CD4-positive, alpha-beta T cell treated with Interleukin-17A for 1 hour (primary cell): Measurements from ENCODE around the gene SCN2B.
"Not testable (repeated sequence)": the region's sequence is repeated elsewhere in the genome, so short reads cannot be mapped to it uniquely, and the experiment has no call there.

Experiments
- DNase-seq: peaks from one replicate; pipeline ENCODE4 v3.0.0-alpha.2; 2020

SCN2B gene

DNA sequence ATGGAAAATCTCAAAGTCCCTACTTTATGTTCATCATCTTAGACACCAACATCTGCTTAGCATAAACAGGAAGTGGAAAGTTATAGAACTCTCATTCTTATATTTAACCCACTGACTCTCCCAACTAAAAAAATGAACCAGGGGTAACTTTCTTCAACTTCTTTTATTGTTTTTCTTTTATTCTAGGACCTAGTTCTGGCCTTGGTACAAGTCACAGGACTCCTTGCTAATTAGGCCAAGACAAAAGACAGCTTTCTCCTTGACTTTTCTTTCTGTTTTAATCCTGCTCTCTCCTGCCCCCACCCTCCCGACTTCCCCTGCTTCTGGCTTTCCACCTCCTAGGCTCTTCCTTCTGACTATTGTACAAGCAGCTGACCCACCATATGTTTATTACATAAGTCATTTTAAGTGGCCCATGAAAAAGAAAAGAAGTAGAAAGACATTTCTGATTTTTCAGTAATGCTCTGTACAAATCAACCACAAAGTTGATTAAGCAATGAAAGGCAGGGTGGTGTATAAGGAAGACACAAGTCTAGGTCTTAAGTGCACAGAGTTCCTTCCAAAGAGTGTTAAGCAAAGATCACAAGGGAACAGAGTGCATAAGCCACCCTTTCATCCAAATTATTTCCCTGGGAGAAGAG is 30.1 kb upstream of the SCN2B start:
- peak; percentile 25 for DNase-seq

DNA sequence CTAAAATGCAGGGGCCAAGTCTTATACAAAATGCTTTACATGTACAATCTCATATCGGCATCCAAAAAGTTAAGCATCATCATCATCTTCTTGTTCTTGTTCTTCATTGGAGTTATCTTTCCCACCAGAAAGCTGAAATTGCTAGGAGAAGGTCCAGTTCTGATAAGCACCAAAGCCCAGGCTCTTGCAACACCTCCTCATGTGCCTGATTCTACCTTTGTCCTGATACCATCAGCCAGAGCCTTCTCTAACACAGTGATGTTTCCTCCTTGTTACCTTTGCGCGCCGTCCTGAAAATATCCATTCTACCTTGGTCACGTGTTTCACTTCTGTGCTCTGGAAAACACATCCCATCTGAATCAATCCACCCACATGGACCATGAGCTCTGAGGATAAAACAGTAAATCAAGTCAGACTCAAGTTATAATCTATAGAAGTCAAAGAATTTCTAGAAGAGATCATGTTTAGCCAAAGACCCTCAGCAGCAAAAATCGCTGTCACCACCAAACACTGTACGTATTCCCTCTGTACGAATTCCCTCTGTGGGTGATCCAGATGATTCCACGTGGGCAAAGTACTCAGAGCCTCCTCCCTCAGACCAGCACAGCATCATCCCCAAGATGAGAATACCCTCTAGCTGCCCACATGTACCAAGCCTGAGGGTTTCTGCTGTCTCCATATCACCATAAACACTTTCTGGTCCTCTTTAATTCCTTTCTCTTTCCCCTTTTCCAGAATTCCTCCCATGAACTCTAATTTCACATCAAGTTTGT is 29.4 kb upstream of the SCN2B start:
- no peak for DNase-seq

DNA sequence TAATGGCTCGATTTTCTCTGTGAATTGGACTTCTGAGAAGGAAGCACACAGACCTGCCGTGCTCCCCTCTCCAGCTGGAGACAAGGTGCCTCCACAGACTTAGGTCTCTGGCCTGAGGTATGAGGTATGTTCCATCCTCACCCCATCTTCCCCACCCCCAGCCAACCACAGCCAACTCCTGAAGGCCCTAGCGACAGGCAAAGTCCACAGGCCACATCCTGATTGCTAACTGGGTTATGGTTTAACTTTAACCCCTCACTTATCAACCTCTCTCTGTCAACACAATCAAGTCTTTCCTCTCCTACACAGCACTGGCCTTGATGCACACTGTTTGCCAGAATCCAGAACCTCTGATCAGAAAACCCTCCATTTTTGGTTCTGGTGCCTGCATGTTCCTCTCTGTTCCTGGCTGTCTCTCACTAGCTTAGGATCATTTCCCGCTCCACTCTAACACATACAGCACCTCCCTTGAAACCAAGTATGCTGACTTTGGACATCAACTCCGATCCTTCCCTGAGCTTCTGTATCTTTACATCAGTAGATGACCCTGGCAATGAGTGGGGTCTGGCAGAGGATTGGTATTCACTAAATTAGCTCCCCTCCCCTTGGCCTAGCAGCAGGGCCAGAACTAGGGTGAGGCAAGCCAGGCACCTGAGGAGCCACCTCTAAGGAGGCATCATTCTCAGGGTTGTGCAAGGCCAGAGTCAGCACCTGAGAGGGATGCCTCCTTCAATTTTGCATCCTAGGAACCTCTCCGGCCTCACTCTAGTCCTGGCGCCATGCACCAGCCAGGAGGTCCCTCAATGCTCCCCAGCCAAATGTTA is 26.4 kb upstream of the SCN2B start:
- DNase-seq: peak; percentile 71

DNA sequence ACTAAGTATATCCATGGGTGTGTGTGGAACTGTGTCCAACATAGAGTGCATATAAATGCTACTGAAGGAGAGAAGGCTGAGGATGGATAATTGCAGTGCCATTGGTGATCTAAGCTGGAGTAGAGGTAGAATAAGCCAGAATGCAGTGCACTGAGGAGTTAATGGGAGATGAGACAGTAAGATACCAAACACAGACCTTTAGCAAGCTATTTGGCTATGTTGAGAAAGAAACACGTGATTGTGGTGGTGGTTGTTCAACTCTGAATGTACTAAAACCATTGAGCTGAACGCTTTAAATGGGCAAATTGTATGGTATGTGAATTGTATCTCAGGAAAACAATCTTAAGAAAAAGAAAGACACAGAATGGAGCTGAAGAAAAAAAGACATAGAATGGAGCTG is 25.5 kb upstream of the SCN2B start:
- no peak for DNase-seq

DNA sequence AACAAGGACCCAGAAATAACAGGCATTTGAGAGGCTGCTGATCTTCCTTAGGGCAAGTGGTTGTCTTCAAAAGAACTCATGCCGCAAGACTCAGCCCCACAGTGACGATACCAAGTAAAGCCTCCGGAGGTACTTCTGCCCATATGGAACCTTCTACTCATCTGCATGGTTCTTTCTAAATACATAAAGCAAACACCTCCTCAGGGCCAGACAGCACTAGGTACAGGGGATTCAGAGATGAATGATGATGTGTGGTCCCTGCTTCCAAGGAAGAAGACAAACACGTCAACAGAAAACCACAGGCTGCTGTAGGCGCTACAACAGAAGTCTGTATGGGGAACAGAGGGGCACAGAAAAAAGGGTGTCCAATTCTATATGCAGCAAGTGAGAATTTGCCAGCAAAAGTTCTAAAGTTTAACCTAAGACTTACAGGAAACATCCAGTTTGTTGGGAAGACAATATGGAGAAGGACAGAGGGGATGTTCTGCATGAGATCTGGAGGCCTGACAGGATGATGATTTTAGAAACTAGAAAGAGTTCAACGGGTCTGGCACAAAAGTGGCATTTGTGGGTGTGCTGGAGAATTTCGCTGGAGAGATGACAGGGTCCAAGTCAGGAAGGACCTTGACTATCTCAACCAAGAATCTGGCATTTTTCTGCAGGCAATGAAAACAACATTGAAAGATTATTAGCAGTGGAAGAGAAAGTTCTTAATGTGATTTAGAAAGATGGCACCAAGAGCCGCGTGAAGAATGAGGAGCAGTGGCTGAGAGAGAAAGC is 24.7 kb upstream of the SCN2B start:
- peak; percentile 47 for DNase-seq

DNA sequence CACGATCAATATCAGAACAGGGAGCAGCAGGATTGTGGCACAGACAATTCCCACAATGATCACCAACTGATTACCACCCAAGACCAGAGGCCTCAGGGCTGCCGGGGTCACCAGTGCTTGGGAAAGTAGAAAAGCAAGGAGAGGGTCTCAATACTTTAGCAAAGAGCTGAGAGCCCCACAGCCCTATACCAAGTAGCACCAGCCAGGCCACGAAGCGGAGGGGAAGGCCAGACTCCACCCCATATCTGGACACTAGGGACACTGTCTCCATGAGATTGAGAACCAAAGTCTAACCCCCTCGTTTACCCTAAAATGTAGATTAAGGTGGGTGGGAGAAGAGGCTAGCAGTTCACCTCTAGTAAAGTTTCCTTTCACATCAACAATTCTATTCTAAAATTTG is 24.1 kb upstream of the SCN2B start:
- no peak for DNase-seq

DNA sequence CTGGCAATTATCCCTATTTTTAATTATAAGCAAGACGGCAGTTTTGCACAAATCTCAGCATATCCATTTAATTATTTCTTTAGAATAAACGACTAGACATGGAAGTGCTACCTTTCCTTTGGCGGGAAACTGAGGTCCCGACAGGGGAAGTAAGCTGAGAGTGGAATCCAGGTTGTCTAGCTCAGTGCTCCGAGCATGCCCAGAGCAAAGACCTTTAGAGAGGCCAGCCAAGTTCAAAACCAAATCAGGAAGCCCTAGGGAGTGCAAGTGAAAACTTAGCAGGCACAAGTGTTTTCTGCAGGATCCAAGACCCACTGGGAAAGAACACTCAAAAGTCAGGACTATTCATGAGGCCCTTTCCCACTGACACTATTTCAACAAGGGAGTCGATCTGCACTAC is 22.7 kb upstream of the SCN2B start:
- no peak for DNase-seq

DNA sequence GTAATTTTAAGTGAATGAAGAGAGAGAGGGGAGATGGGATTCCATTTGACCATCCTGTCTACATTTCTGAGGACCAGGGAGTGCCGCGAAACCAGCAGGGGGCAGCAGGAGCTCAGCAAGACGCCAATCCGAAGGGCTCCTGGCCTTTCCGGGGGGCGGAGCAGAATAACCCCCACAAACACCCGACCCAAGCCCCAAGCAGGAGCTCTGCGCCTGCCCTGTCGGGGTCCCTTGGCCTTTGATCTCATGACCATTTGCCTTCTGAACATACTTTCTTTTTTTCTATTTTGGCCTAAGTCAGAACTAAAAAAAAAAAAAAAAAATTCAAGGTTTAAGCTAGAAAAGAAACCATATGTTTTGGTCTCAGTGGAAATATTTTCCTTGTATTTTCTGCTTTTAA is 21.9 kb upstream of the SCN2B start:
- DNase-seq: peak; percentile 83

DNA sequence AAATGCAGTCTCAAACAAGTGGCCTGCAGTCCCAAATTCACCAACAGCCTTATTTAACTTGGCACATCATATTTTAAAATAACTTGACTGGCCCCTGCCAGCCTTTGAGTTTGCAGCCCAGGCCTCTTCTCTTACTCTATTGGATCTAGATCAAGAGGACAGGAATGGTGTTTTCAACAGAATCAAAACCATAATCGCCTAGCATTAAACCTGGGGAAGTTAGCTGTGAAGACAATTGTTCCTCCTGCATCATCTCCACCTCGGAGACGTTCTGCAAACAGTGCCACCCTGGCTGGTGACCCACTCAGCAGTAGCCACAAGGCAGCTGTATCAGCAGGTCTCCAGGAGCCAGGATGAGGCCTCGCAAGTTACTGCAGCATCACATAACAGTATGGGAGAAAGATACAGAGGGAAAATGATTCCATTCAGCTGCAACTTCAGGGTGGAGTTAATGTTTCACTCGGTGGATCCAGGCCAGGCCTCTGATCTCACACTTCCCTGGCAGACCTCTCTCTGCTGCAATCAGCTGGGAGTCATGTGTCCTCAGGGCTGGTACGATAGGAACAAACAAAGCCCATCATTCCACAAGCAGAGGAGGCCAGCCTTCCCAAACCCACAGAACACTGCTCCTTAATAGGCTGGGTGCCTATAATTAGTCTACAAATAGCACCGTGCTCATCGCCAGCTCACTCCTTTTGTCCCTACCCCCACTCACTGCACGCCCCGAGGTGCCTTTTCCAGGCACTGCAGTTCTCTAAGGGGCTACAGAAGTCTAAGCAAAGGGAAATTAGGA is 18.6 kb upstream of the SCN2B start:
- no peak for DNase-seq

DNA sequence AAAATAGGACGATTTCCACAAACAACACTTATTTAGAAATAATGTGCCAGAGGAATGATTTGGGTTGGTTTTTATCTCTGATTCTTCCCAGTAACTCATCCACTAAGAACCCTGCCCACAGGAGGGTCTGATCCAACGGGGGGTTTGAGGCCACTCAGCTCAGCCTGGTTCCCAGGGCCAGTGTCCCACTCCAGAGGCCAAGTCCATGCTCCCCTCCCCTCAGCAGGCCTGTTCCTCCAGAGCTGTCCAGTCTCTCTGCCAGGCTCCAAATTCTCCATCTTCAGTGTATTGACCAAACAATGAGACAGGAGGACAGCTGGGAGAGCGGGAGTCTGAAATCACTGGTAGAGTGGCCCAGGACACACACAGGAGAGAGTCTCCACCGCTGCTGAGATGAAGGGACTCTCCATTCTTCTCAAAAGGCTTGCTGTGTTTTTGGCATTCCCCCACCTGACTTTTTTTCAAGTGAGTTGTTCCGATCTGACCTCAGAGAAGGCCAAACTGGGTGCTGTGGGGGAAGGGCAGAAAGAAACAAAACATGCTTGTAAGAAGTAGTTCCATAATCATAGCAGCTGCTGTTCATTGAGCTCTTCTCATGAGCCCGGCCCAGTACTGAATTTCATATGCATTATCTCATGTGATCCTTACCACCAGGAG is 17.6 kb upstream of the SCN2B start:
- no peak for DNase-seq

DNA sequence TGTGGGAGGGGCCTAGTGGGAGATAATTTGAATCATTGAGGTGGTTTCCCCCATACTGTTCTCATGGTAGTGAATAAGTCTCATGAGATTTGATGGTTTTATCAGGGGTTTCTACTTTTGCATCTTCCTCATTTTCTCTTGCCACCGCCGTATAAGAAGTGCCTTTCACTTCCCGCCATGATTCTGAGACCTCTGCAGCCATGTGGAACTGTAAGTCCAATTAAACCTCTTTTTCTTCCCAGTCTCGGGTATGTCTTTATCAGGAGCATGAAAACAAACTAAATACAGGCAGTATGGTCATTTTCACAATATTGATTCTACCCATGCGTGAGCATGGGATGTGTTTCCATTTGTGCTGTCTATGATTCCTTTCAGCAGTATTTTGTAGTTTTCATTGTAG is 16.4 kb upstream of the SCN2B start:
- DNase-seq: not testable (repeated sequence)

DNA sequence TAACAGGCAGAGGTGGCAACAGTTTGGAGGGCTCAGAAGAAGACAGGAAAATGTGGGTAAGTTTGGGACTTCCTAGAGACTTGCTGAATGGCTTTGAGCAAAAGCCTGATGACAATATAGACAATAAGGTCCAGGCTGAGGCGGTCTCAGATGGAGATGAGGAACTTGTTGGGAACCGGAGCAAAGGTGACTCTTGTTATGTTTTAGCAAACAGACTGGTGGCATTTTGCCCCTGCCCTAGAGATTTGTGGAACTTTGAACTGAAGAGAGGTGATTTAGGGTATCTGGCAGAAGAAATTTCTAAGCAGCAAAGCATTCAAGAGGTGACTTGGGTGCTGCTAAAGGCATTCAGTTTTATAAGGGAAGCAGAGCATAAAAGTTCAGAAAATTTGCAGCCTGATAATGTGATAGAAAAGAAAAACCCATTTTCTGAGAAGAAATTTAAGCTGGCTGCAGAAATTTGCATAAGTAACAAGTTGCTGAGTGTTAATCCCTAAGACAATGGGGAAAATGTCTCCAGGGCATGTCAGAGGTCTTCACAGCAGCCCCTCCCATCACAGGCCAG is 14.6 kb upstream of the SCN2B start:
- not testable (repeated sequence) for DNase-seq

DNA sequence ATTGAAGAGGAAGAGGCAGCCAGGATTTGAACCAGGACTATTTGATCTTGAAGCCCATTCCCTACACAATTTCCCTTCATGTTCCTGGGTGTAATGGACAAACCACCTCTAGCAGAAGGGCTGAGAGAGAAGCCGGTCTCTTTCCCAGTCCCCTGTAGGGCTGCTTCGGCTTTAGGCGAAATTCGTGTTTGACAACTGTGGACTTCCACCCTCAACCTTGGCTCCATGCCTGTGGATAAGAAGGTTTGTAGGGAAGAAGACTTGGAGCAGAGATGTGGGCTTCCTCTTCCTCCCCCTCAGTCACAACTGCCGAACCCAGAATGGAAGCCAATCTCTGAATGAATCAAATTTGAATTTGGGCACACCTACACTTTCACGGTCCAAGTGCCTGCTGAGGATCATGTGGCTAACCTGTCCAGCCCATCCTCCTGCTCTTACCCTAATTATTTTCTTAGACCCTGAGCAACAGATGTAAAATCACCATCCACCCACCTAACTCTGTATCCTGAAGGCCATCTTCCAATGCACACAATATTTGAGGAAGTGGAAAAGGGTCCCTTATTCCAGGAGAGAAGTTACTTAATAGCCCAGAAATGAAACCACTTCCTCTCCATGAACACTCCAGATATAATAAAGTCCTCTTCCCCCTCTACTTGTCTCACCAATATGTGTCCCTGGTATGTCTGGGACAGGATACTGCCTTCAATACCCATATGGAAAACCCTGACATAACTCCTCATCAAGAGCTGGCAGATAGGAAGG is 10.1 kb upstream of the SCN2B start:
- no peak for DNase-seq

DNA sequence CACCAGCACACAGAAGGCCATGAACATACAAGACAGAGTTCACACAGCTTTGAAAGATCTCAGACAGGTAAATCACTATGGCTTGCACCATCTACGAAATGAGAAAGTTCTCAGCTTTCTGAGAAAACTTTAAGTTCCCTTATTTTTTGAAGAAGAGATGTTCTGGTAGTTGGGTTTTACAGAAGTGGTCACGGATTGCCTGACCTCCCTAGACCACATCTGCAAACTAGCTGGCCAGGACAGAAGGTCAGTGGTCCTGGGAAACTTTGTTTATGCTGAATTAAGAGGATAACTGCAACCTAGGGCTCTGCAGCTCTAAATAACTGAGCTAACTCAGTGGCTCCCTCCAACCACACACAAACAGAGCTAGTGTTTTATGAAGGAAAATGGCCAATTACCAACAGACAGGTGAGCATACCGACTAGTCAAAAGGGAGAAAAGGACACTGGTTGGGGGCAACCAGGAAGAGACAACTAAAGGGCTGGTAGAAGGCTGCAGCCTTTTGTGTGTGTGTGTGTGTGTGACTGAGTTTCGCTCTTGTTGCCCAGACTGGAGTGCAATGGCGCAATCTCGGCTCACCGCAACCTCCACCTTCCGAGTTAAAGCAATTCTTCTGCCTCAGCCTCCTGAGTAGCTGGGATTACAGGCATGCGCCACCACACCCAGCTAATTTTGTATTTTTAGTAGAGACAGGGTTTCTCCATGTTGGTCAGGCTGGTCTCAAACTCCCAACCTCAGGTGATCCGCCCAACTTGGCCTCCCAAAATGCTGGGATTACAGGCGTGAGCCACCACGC is 8.5 kb upstream of the SCN2B start:
- DNase-seq: no peak

DNA sequence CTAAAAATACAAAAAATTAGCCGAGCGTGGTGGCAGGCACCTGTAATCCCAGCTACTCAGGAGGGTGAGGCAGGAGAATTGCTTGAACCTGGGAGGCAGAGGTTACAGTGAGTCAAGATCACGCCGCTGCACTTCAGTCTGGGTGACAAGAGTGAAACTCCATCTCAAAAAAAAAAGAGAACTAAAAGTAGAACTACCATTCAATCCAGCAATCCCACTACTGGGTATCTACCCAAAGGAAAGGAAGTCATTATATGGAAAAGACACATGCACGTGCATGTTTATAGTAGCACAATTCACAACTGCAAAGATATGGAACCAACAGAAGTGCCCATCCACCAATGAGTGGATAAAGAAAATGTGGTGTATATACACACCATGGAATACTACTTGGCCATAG is 7.3 kb upstream of the SCN2B start:
- not testable (repeated sequence) for DNase-seq

DNA sequence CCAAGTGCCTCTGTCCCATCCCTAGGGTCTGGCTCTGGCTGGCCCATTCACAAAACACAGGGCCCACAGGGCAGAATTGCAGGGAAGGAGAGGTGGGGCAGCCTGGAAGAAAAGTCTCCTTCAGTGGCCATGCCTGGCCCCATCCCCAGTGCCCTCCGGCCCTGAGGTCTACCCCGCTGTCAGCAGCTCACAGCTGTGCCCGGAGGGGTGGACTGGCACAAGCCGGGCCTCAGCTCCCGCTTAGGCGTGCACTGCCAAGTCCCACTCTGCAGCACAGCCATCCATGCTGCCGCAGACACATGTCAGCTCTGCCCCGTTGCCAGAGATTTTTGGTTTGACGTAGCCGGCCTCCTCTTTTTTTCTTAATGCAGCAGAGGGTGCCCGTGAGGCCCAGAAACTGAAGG is 3.9 kb upstream of the SCN2B start:
- DNase-seq: no peak

DNA sequence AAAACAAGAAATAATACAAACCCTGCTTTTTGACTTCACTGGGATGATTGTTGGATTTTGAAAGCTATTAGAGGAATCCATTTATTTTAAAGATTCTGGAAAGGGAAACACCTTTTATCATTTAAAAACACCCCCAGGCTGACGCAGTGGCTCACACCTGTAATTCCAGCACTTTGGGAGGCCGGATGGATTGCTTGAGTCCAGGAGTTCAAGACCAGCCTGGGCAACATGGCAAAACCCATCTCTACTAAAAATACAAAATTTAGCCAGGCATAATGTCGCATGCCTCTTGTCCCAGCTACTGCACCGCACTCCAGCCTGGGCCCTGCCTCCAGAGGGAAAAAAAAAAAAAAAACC is 317 bp upstream of the SCN2B start:
- DNase-seq: no peak

DNA sequence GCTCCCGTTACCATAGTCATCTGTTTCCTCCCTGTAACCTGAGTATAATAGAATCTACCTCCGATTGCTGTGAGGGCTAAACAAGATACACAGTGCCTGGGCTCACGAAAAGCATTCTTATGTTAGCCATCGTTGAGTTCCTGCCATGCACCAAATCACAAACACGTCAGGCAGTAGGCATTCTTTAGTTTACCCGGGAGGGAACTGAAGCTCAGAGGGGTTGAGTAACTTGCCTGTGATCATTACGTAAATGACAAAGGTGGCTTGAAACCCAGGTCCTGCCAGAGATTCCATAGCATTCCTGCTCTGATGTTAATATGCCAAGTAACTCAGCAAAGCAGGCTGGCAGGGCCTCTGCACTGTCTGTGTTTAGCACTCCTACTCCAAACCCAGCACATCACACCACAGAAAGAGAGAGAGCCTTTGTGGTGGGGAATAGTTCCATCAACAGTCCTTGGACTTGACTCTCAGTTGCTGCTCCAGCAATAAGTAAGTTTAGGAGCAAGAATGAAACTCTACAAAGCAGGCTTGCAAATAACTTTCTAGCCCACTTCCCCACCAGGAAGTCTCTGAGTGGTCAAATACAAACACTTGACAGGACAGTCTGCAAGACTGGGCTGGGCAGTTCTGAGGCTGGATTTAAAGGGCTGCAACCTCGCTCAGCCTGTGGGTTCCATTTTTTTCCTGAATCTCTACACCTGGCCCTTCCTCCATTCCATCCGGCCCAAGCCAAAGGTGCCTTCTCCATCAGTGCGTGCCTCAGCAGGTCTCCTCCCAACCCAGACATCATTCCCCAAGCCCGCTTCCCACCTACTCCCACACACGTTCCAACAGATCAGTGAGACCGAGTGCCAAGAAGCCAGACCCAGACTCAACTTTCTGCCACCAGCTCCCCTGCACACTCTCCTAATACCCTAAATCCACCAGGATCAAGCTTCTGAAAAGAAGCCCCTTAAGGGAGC is 1.1 kb downstream of the SCN2B start:
- no peak for DNase-seq
